Daoy (cell line): ENCODE data around the gene ZNF276. TPM values are rescaled to one million over a fixed set of nuclear protein-coding genes. Genes with fewer than 3 reads are reported as not detected.
"Not testable (repeated sequence)": the region's sequence is repeated elsewhere in the genome, so short reads cannot be mapped to it uniquely, and the experiment has no call there.

Experiments used
- DNase-seq: peaks from one replicate; pipeline ENCODE4 v3.0.0-alpha.2; 2015; ENCODE audit warnings: low read depth
- total RNA-seq: library from RNA; depleted of rRNA; stranded (reverse); fragments of >200 nt; shearing (Covaris generic); gene quantifications from 2 replicates; pipeline ENCODE4 v1.2.3, GENCODE V29; 2014

The ZNF276 gene
- total RNA-seq, 1 experiment from 2014 or later = 10.3 TPM

DNA sequence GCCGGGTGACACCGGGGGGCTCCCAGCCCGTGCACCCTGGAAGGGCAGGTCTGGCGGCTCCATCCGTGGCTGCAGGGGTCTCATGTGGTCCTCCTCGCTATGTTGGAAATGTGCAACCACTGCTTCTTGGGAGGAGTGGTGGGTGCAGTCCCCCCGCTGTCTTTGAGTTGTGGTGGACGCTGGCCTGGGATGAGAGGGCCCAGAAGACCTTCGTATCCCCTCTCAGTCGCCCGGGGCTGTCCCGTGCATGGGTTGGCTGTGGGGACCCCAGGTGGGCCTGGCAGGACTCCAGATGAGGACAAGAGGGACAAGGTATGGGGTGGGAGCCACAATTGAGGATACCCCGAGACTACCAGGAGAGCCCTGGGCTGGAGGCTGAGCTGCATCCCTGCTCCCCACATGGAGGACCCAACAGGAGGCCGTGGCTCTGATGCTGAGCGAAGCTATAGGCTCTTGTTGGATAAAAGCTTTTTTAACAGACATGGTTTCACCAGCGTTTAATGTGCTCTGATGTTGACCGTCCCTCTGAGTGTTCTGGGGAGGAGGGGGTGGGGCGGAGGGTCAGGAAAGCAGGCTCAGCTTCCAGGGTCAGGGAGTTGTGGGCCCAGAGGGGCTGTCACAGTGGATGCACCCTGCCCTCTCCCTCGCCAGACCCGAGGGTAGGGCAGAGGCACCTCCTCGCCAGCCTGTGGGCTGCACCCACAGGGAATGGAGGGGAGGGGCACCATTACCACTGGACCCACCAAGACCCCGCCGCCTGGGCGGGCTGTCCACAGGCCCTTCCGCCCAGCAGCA is 25.3 kb upstream of the ZNF276 start:
- no peak for DNase-seq

DNA sequence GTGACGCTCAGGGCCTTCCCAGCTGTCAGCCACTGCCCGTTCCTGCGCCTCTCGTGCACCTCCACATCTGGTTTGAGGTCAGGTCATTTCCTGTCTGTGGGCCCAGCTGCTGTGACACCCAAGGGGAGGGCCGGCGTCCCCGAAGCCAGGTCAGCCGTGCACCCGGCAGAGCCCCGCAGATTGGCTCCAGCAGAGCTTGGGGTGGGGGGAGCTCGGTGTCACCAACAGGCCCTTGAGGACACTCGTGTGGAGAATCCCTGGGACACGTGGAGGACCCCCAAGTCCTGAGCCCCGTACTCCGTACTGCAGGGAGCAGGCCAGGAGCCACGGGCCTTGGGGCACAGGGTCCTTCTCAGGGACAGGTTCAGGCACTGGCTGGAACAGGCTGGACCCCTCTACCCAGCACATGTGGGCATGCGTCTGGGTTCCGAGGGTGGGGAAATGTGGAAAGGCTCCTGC is 24.6 kb upstream of the ZNF276 start:
- DNase-seq = no peak

DNA sequence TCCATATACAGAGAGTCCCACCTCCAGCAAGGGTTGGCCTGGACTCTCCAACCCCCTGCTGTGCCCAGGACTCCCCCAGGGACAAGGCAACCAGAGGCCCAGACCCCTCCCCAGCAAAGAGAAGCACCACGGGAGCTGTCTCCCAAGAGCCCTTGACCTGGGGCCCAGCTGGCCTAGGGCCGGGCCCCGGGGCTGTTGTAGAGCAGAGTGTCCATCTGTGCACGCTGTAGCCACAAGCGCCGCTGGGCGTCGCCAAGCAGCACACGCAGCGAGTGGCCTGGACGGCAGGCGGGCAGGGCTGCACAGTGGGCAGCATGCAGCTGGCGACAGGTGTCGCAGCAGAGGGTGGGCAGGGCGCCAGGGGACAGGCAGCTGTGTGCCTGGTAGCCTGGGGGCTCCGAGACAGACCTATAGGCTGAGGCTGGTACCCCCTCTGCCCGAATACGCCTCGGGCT is 24.1 kb upstream of the ZNF276 start:
- DNase-seq = no peak

DNA sequence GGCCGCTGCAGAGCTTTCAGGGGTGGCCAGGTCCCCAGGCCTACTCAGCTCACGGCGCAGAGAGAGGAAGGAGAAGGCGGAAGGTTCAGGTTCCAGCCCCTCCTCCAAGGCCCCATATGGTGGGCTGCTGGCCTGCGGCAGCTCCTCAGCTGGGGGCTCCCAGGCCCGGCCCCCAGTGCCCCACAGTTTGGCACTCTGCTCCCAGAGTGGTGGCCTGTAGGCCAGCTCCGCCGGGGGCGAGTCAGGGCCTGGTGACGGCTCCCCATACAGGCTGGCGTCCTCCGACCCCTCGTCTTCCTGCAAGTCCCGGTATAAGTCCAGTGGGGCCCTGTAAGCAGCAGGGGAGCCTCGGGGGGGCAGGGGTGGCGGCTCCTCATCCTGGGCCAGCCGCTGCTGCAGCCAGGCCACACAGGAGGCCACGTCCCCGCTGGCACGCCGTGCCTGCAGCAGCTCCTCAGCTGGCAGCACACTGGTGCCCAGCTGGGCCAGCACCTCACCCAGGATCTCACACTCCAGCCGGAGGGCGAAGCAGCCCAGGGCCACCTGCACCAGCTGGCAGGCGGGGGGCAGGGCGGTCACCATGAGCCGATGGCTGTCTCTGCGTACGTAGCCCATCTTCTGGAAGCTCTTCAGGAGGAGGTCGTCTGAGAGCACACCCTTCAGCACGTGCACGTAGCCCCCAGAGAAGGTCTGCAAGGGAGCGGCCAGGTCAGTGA is 23.6 kb upstream of the ZNF276 start:
- no peak for DNase-seq

DNA sequence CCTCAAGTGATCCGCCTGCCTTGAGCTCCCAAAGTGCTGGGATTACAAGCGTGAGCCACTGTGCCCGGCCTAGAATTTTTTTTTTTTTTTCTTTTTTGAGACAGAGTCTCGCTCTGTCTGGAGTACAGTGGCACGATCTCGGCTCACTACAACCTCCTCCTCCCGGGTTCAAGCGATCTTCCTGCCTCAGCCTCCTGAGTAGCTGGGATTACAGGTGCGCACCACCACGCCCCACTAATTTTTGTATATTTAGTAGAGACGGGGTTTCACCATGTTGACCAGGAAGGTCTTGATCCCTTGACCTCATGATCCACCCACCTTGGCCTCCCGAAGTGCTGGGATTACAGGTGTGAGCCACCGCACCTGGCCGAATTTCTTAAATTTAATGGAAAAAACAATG is 22.6 kb upstream of the ZNF276 start:
- DNase-seq = not testable (repeated sequence)

DNA sequence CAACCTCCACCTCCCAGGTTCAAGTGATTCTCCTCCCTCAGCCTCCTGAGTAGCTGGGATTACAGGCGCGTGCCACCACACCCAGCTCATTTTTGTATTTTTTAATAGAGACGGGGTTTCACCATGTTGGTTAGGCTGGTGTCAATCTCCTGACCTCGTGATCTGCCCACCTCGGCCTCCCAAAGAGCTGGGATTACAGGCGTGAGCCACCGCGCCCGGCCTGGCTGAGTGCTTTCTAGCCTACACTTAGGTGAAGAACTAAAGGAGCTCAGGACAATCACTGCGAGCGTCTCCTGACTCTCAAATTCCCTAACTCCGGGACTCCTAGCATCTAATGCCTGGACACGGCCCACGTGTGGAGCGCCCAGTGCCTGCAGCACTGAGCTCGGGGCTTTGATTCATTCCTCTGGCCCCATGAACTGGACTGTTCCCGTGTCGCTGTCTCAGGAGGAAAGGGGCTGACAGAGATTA is 21.7 kb upstream of the ZNF276 start:
- not testable (repeated sequence) for DNase-seq

DNA sequence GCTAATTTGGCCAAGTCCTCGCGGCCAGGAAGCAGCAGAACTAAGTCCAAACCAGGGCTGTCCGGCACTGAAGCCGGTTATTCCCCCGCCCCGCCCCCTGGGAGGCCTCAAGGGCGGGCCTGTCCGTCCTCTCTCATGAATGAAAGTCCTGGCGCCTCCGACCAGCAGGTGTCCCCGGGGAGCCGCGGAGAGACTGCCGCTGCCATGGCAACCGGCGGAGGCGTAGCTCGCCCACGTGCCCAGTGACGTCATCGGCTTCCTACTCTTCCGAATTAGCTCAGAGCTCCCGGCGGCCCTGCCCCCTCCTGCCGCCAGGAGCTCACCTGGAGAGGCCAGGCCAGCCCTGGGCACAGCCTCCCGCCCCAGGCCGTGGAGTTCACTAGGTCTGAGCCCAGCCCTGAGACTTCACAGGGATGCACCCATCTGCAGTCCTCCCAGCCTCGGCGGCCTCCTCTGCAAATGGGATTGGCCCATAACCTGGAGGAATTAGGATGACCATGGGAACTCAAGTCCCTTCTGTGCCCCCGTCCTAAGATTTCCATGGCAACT is 21.2 kb upstream of the ZNF276 start:
- peak; percentile 98 for DNase-seq

DNA sequence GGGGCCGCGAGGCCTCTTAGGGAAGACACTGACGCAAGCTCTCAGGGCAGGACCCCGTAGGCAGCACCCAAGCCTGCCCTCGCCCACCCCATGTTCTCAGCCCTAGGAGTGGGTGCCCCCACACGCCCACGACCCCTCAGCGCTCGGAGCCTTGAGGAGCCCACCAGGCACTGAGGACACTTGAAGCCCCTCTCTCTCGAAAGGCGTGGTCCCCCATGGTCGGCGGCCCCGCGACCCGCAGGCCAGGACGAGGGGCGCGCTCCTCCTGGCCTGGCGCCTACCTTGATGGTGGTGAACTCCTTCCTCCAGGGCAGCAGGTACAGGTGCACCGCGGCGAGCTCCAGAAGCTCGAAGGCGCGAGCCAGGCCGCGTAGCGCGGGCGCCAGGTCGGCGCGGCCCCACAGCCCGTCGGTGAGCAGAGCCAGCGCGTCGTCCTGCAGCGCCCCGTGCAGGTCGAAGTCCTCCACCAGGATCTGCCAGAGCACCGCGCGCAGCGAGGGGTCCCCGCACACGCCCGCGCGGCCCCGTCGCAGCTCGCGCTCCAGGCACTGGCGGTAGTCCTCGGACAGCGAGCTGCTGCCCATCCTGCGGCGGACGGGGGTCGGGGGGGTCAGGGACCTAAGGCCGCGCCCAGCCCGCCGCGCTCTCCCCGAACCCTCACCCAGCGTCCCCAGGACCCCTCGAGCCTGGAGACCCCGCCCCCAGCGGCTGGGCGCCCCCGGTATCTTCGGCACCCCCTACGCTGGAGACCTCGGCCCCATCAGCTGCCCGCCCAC is 20.5 kb upstream of the ZNF276 start:
- peak; percentile 64 for DNase-seq

DNA sequence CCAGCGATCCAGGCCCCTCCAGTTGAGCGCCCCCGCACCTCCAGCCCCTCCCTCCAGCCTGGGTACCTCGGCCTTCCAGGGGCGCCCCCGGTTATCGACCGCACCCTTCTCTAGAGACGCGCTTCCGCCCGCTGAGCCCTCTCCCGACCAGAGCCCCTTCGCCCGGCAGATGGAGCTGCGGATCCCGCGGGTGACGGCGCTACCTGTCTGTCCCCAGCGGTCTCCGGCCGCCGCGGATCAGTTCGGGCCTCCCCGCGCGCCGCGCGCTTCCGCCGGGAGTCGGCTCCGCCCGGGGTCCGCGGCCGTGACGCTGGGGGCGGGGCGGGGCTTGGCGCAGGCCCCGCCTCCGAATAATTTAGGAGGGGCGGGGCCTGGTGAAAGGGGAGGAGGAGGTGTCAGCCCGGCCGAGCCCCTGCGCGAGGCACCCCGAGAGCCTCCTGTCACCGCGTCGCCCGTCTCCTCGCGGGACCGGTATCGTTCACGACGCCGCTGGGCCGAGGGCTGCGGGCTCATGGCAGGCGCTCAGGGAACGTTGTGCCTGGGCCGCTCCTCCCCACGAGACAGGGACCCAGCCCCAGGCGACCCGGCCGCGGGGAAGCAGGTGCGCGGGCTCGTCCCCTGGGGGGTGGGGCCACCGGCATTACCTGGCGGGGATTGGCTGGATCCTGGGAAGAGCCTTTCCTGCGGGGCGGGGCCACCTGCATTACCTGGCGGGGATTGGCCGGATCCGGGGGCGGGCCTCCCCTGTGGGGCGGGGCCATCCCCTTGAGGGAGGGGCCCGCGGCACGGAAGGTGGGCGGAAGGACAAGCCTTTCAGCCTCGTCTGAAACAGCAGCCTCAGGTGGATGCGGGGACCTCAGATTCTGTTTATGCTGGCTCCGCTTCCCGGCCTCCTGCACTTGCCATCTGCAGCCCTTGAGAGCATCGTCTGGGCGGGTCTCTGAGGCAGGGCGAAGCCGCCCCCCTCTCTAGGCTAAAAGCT is 19.6 kb upstream of the ZNF276 start, which contains the start of gene SPATA2L:
Gene SPATA2L (minus strand): TSS at position 281 of the 982 bp plus-strand sequence. CDS start 473 bp downstream, outside the sequence.
- DNase-seq = peak; percentile 93

DNA sequence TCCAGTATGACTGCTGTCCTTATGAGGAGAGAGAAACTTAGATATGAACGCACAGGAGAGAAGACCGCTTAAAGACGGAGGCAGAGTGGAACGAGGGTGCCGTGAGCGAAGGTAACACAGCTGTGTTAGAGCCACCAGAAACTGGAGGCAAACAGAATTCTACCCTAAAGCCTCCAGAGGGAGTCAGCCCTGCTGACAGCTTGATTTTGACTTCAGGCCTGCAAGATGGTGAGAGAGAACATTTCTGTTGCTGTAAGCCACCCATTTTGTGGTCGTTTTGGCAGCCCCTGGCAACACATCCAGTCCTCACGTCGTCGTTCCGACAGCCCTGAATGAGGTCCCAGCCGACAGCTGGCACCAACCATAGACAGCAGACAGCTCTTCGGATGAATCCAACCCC is 17.1 kb upstream of the ZNF276 start:
- DNase-seq = no peak

DNA sequence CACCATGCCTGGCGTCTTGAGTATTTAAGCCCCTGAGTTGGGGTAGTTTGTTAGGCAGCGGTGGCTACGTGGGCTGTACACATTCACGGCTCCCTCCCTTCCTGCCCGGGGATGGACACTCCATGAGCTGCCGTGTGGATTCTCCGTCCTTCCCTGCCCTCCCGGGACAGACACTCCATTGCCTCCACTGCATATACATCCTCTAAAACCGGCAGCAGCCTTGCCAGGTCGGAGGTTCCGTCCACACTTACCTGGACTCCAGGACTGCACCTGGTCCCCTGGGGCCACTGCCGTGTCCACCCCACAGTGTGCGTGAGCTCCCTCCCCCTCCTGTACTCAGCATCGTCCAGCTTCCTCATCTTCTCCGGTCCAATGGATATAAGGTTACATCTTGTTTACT is 16.3 kb upstream of the ZNF276 start:
- no peak for DNase-seq

DNA sequence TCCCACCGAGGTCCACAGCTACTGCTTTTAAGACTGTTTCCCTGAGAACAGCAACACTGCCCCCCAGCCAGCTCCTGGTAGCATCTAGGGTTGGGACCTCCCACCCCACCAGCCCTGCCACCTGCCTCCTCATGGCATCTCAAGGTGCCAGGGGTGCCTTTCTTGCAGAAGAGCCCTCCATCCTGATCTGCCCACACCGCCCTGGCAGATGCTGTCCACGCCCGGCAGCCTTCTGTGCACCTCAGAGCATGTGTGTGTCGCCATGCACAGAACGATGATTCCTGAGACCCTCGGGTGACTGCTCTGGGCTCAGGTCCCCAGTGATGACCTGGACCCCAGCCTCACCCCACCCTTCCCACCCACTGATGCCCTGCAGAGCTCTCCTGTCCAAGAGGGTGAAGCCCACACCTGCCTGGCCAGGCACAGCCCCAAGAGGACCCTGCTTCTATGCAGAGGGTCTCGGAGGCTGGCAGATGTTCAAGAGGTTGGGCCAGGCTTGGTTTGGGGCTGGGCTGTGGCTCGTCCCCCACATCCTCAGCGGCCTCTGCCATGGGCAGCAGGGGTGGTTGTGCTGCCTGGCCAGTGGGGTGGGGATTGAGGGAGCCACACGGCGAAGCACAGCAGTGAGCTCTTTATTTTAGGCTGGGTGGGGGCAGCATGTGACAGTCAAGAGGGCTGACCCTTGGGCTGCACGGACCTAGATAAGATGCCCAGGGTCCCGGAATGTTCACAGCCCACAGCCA is 14.6 kb upstream of the ZNF276 start:
- no peak for DNase-seq

DNA sequence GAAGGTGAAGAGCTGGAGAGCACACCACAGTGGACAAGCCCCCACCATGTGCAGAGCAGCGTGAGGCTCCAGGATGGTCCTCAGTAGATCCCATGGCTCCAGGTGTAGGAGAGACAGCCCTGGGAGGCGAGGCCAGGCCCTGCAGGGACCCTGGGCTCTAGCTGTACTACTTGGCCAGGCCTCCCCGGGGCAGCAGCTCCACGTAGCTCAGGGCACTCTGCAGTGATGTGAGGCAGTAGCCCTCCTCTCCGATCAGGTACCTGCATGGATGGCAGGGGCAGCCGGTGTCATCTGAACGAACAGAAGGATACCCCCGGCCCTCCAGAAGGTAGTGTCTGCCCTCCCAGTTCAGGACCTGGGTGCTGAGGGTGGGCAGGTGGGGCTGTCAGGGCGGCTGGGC is 13.6 kb upstream of the ZNF276 start:
- DNase-seq = no peak

DNA sequence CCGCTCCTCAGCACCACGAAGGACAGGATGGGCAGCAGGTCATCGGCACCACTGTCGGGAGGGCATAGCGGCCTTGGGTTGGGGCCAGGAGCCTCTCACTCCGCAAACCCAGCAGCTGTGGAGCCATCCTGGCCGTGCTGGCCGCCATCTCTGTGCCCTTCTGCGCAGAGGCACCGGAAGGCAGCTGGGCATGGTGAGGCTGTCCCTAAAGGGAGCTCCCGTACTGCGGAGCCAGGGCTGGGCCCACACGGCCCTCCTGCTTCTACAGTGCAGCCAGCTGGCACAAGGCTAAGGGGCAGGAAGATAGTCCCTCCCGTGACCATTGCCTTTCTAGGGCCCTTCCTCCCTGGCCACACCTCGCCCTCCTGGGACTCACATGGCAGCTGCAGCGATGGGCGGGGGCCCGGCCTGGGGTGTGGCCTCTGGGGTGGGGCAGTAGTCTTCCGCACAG is 12.8 kb upstream of the ZNF276 start:
- DNase-seq = no peak

DNA sequence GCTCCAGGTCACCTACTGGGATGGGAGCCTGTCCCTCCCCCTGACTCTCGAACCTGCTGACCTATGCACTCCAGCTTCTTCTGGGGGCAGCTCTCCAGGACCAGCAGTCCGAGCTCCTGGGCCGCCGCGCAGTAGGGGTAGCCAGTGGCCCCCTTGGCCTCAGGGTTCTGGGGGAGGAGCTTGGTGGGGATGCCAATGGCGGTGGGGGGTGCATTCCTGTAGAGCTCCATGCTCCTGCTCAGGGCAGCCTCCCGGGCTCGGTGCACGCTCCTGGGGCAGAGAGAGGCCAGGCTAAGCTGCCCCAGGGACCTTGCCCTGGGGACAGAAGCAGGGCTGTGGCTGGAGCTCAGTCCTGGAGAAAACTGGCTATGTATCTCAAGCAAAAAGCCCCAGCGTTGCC is 12.2 kb upstream of the ZNF276 start:
- DNase-seq = no peak

DNA sequence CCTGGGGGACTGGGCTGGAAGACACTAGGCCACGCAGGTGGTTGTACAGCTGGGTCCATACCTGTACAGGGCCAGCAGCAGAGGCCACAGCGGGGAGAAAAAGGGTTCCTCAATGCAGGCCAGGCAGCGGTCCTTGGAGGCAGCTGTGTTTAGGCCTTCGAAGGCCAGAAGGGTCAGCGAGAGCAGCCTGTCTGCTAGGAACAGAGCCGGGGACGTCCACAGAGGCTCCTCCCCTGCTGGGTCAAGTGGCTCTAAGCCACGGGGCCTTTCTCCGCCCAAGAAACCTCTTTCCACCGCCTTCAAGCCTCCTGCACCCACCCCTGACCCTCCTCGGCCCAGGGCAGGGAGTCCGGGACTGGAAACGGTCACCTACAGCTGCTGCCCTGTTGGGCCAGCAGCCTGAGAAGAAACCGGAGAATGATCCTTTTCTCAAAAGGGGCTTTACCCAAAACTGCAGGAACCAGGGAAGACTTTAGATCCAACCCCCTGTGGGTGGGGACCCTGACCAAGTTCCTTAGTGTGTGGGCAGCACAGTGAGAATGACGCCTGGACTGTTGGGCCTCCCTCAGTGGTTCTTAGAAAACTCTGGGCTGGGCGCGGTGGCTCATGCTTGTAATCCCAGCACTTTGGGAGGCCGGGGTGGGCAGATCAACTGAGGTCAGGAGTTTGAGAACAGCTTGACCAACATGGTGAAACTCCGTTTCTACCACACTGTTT is 11.5 kb upstream of the ZNF276 start:
- DNase-seq = no peak

DNA sequence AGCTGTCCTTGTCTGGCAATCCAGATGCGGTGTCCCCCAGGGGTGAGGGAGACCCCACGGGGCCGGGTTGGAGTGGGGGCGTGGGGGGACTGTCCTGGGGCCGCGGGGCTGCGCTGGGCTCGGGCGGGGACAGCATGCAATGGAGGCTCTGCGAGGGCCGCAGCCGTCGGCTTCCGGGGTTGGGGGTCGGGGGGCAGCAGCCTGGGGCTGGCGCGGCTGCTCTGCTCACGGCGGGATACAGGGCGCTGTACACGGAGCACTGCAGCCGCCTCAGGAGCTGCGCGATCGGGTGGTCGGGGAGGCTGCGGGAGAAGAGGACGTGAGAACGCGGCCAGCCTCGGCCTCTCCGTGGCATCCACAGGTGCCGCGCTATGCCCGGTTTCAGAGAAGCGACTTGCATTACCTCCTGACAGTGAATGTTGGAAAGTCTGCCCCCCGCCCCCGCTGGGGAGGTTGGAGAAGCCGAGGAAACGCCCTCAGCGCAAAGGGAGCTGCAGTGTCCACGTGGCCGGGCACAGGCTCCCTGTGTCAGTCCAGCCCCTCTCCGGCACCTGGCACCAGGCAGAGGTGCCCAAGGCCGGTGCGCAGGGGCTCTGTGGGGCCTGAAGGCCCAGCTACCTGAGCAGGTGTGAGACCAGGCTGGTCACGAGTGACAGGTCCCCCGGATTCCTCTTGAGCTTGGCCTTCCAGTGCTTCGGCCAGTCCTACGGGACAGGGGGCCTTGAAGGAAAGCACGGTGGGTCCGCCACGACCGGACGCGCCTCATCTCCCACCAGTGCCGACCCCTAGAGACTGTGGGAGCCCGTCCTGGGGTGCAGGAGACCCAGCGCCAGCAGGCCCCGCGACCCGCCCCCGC is 10.4 kb upstream of the ZNF276 start:
- DNase-seq = no peak
